Subcutaneous preadipocyte (primary cell): Measurements from ENCODE around the gene NEDD4. TPM values are rescaled to one million over a fixed set of nuclear protein-coding genes. Genes with fewer than 3 reads are reported as not detected.

Source experiments
- small RNA-seq: library from RNA; depleted of rRNA; stranded (forward); fragments of <200 nt; gene quantifications from one replicate; pipeline ENCODE3, GENCODE V24; 2012
- total RNA-seq: library from RNA; depleted of rRNA; stranded (reverse); fragments of >200 nt; gene quantifications from 2 replicates; pipeline ENCODE4 v1.2.3, GENCODE V29; 2012

NEDD4 gene
- total RNA-seq: 22.0 and 47.7 TPM in 2 replicates

GRCh38 chr15:55993111-55993803 lies at the start of gene NEDD4:
TSS of gene NEDD4 (minus strand) at chr15:55993612. CDS start at chr15:55993555, 57 bp downstream.

Small RNAs within 50 kb of the gene (small RNA-seq; reads per million reads assigned to genes)
- gene RN7SL568P: not detected
